ENCODE data around the gene SLC16A6.

DNA sequence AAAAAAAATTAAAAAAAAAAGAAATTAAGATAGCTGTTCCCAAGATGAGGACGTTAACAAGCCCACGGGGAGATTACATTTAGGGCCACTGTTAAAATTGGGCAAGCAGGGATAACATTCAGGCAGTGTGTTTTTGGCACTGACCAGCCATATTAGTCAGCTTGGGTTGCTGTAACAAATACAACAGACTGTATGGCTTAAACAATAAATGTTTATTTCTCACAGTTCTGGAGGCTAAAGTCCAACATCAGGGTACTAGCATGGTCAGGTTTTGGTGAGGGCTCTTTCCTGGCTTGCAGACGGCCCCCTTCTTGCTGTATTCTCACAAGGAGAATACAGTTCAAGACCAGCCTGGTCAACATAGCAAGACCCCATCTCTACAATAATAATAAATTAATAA, 31.7 kb upstream of the SLC16A6 start:
- TF ChIP-seq TAF1 (IDR thresholded peaks at IDR 0.05; ENCODE audit: low read depth, low read length): no peak
- TF ChIP-seq POLR2A (IDR thresholded peaks at IDR 0.05; ENCODE audit: low read depth, low read length): no peak
- no peak for TF ChIP-seq POLR2AphosphoS5 (IDR thresholded peaks at IDR 0.05; ENCODE audit: low read depth, low read length)
- TF ChIP-seq PAX5 (IDR thresholded peaks at IDR 0.05; ENCODE audit: insufficient read depth, low read length, severe bottlenecking): no peak
- TF ChIP-seq SPI1 (IDR thresholded peaks at IDR 0.05; ENCODE audit: low read depth, low read length): no peak
- TF ChIP-seq POU2F2 (IDR thresholded peaks at IDR 0.05; ENCODE audit: low read depth, low read length): no peak
